NOMO-1 treated with DMSO at 0.1 percent for 48 hours (cell line): ENCODE data around the gene PCGF6.
A peak's percentile ranks its signal among the peaks of the same experiment; 100 is the strongest.

Experiments
- DNase-seq: peaks from one replicate; lab custom pipeline; 2025; ENCODE audit not compliant: unreplicated experiment; lab: John Stamatoyannopoulos, UW

The PCGF6 gene

GRCh38 chr10:103327906-103328305 is 23.0 kb downstream of the PCGF6 start:
- DNase-seq, result no peak

GRCh38 chr10:103316087-103316486 is 34.9 kb downstream of the PCGF6 start:
- no peak for DNase-seq

GRCh38 chr10:103310197-103310596 is 40.7 kb downstream of the PCGF6 start:
- DNase-seq, result no peak

- no peak for DNase-seq
These were observed 43.3 kb downstream of the PCGF6 start for GRCh38 chr10:103307594-103307993.

GRCh38 chr10:103295374-103296015 is 55.4 kb downstream of the PCGF6 start:
- DNase-seq, result no peak

- DNase-seq, result no peak
These were observed 59.4 kb downstream of the PCGF6 start for GRCh38 chr10:103291588-103291987.

GRCh38 chr10:103287992-103288391 is 62.9 kb downstream of the PCGF6 start:
- DNase-seq, result no peak

GRCh38 chr10:103284170-103284569 is 66.8 kb downstream of the PCGF6 start:
- DNase-seq, result peak; percentile 80

GRCh38 chr10:103282961-103283360 is 68.0 kb downstream of the PCGF6 start:
- DNase-seq, result no peak

- no peak for DNase-seq
These were observed 69.2 kb downstream of the PCGF6 start for GRCh38 chr10:103281753-103282152.

GRCh38 chr10:103280506-103280905 is 70.4 kb downstream of the PCGF6 start:
- no peak for DNase-seq

GRCh38 chr10:103280031-103280430 is 70.9 kb downstream of the PCGF6 start:
- DNase-seq, result no peak

GRCh38 chr10:103278862-103279298 is 72.1 kb downstream of the PCGF6 start:
- no peak for DNase-seq

- DNase-seq, result no peak
These were observed 72.5 kb downstream of the PCGF6 start for GRCh38 chr10:103278537-103278823.

- DNase-seq, result no peak
These were observed 73.0 kb downstream of the PCGF6 start for GRCh38 chr10:103277713-103278536.

GRCh38 chr10:103276896-103277712 is 73.8 kb downstream of the PCGF6 start, which contains the start of gene INA:
INA (plus strand) TSS chr10:103277138; CDS start chr10:103277212, 74 bp downstream.
- no peak for DNase-seq

GRCh38 chr10:103276251-103276895 is 74.6 kb downstream of the PCGF6 start:
- DNase-seq, result no peak

- no peak for DNase-seq
These were observed 77.9 kb downstream of the PCGF6 start for GRCh38 chr10:103273041-103273441.

- peak; percentile 19 for DNase-seq
These were observed 85.1 kb downstream of the PCGF6 start for GRCh38 chr10:103265717-103266329.

GRCh38 chr10:103262229-103262628 is 88.7 kb downstream of the PCGF6 start:
- DNase-seq, result no peak

- no peak for DNase-seq
These were observed 91.0 kb downstream of the PCGF6 start for GRCh38 chr10:103259989-103260388.
